ENCODE measurements around the gene GADD45A. TPM values are rescaled to one million over a fixed set of nuclear protein-coding genes. Genes with fewer than 3 reads are reported as not detected.

Gene GADD45A
- polyA plus RNA-seq, 2 of the 4 experiments (the other 2 are of a cell fraction), result 36.0 to 44.7 TPM

DNA sequence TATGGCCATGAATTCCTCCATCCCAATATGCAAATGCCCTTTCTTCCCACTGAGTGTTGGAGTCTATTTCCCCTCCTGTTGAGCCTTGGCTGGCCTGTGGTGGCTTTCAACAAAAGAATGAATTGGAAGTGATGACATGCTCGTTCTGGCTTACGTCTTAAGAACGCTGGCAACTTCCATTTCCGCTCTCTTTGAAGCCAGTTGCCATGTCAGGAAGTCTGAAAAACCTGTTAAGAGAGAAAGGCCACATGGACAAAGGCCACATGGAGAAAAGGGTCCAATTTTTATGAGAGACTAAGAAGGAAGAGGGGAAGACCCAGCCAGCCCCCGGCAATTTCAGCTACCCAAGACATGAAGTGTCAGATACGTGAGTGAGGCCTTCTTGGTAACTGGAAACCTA, 45.6 kb upstream of the GADD45A start:
- Histone ChIP-seq H3K4me1 (0 out of 3 replicates have a peak, but pooled peaks cover 6% of the 10 kb centered on the region), H3K9me3 (no peaks in the 10 kb centered on the region), H3K4me3 (no peak overlapping the region), H3K27ac (no peak overlapping the region), H3K4me2 (no peak overlapping the region)
- no peak for FAIRE-seq
- CTCF ChIA-PET, result interaction anchor here (0.5 to 1.1 kb wide), 3 partner anchors 15 to 77 kb away, joined by 3 to 5 read pairs (median 4); no protein-coding TSS in a partner anchor
- no peak for ATAC-seq
- WGBS (ENCODE audit: missing lambda C conversion rate), result 81% methylated on average over 6 of the region's 6 CpGs
- TF ChIP-seq RARB (CRISPR knock-in tag; IDR thresholded peaks at IDR 0.05) (no peak), BHLHE40 (IDR thresholded peaks at IDR 0.05; ENCODE audit: low read depth, low read length) (no peak), ZFP36 (IDR thresholded peaks at IDR 0.05; ENCODE audit: borderline replicate concordance, partially characterized antibody) (no peak)
- TF ChIP-seq, protein P1, sequence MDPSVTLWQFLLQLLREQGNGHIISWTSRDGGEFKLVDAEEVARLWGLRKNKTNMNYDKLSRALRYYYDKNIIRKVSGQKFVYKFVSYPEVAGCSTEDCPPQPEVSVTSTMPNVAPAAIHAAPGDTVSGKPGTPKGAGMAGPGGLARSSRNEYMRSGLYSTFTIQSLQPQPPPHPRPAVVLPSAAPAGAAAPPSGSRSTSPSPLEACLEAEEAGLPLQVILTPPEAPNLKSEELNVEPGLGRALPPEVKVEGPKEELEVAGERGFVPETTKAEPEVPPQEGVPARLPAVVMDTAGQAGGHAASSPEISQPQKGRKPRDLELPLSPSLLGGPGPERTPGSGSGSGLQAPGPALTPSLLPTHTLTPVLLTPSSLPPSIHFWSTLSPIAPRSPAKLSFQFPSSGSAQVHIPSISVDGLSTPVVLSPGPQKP (IDR thresholded peaks at IDR 0.05; ENCODE audit: low read depth, low read length), result no peak
- no peak for DNase-seq (ENCODE audit: low read depth in 1 of 2, low spot score in 1 of 2)
- POLR2A ChIA-PET, result no interaction called here

- ATAC-seq (no peak), FAIRE-seq (no peak), DNase-seq (ENCODE audit: low read depth in 1 of 2, low spot score in 1 of 2) (no peak)
- ChIA-PET POLR2A (no interaction called here), CTCF (no interaction called here)
- 81% methylated on average over 9 of the region's 9 CpGs for WGBS (ENCODE audit: missing lambda C conversion rate)
- Histone ChIP-seq H3K27ac (no peak overlapping the region), H3K9me3 (no peaks in the 10 kb centered on the region), H3K4me1 (peaks cover 31% of the 10 kb centered on the region), H3K4me3 (no peak overlapping the region), H3K4me2 (no peak overlapping the region)
- TF ChIP-seq TFCP2L1 (CRISPR knock-in tag; IDR thresholded peaks at IDR 0.05), result no peak
- TF ChIP-seq EHF (CRISPR knock-in tag; IDR thresholded peaks at IDR 0.05), result no peak
- TF ChIP-seq ATOH8 (CRISPR knock-in tag; IDR thresholded peaks at IDR 0.05; ENCODE audit: low read depth), result no peak
- TF ChIP-seq, protein P2, sequence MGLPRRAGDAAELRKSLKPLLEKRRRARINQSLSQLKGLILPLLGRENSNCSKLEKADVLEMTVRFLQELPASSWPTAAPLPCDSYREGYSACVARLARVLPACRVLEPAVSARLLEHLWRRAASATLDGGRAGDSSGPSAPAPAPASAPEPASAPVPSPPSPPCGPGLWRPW (IDR thresholded peaks at IDR 0.05), result no peak
- no peak for TF ChIP-seq EP300 (IDR thresholded peaks at IDR 0.05)
- TF ChIP-seq NPAS2 (CRISPR knock-in tag; IDR thresholded peaks at IDR 0.05; ENCODE audit: borderline replicate concordance), result no peak
- TF ChIP-seq, protein P1 (IDR thresholded peaks at IDR 0.05; ENCODE audit: low read depth, low read length), result no peak
- TF ChIP-seq RAD21 (conservative IDR thresholded peaks at IDR 0.05 in 1 of 2, IDR thresholded peaks at IDR 0.05 in 1 of 2), result no peak
- TF ChIP-seq HEYL (CRISPR knock-in tag; IDR thresholded peaks at IDR 0.05), result no peak
- no peak for TF ChIP-seq FOSB (CRISPR knock-in tag; IDR thresholded peaks at IDR 0.05)
- no peak for TF ChIP-seq NFE2L2 (conservative IDR thresholded peaks at IDR 0.05; ENCODE audit: low read length)
- no peak for TF ChIP-seq HOXB5 (CRISPR knock-in tag; IDR thresholded peaks at IDR 0.05)
- no peak for TF ChIP-seq KDM5A (IDR thresholded peaks at IDR 0.05)
- TF ChIP-seq MAFK (IDR thresholded peaks at IDR 0.05; ENCODE audit: partially characterized antibody), result no peak
- TF ChIP-seq JUNB (IDR thresholded peaks at IDR 0.05), result no peak
- no peak for TF ChIP-seq USF2 (IDR thresholded peaks at IDR 0.05)
- no peak for TF ChIP-seq ZNF302 (CRISPR knock-in tag; IDR thresholded peaks at IDR 0.05)
These were observed 42.4 kb upstream of the GADD45A start for GRCh38 chr1:67642629-67643028.

DNA sequence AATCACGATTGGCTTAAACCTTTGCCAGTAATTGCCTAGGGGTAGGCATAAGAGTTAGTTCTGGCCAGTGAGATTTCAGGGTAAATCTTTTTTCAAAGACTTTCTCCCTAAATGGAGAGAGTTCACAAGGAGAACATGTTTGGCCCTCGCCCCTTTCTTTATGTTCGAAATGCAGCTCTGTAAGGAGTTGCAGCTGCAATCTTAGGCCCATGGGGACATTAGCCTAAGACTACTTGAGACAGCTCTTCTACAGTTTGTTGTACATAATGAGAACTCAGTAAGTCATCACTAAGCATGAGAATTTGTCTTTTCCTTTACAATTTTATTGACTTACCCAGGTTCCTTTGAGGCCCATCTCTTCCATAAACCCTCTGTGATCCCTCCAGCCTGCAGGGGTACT, 40.4 kb upstream of the GADD45A start:
- no peak overlapping the region; a peak in 1 of 6 replicates for H3K27ac ChIP-seq
- no peak overlapping the region for H3K4me2 ChIP-seq
- ATAC-seq (no peak), DNase-seq (ENCODE audit: low read depth in 1 of 2, low spot score in 1 of 2) (no peak), FAIRE-seq (no peak)
- H3K4me1 ChIP-seq, result peaks cover 31% of the 10 kb centered on the region
- CTCF ChIA-PET, result no interaction called here
- WGBS (ENCODE audit: missing lambda C conversion rate), result 87% methylated on average over 3 of the region's 3 CpGs
- H3K4me3 ChIP-seq, result no peak overlapping the region
- POLR2A ChIA-PET, result no interaction called here
- no peaks in the 10 kb centered on the region for H3K9me3 ChIP-seq
- no peak for TF ChIP-seq EP300 (IDR thresholded peaks at IDR 0.05)
- no peak for TF ChIP-seq TP53 (CRISPR knock-in tag; IDR thresholded peaks at IDR 0.05)
- no peak for TF ChIP-seq RAD21 (conservative IDR thresholded peaks at IDR 0.05 in 1 of 2, IDR thresholded peaks at IDR 0.05 in 1 of 2)
- TF ChIP-seq, protein P3, sequence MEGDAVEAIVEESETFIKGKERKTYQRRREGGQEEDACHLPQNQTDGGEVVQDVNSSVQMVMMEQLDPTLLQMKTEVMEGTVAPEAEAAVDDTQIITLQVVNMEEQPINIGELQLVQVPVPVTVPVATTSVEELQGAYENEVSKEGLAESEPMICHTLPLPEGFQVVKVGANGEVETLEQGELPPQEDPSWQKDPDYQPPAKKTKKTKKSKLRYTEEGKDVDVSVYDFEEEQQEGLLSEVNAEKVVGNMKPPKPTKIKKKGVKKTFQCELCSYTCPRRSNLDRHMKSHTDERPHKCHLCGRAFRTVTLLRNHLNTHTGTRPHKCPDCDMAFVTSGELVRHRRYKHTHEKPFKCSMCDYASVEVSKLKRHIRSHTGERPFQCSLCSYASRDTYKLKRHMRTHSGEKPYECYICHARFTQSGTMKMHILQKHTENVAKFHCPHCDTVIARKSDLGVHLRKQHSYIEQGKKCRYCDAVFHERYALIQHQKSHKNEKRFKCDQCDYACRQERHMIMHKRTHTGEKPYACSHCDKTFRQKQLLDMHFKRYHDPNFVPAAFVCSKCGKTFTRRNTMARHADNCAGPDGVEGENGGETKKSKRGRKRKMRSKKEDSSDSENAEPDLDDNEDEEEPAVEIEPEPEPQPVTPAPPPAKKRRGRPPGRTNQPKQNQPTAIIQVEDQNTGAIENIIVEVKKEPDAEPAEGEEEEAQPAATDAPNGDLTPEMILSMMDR (IDR thresholded peaks at IDR 0.05), result no peak
- TF ChIP-seq, protein P4, sequence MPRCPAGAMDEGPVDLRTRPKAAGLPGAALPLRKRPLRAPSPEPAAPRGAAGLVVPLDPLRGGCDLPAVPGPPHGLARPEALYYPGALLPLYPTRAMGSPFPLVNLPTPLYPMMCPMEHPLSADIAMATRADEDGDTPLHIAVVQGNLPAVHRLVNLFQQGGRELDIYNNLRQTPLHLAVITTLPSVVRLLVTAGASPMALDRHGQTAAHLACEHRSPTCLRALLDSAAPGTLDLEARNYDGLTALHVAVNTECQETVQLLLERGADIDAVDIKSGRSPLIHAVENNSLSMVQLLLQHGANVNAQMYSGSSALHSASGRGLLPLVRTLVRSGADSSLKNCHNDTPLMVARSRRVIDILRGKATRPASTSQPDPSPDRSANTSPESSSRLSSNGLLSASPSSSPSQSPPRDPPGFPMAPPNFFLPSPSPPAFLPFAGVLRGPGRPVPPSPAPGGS (IDR thresholded peaks at IDR 0.05), result no peak
- no peak for TF ChIP-seq ZC3H11A (IDR thresholded peaks at IDR 0.05)
- no peak for TF ChIP-seq BHLHE40 (IDR thresholded peaks at IDR 0.05; ENCODE audit: low read depth, low read length)
- no peak for TF ChIP-seq HEYL (CRISPR knock-in tag; IDR thresholded peaks at IDR 0.05)
- TF ChIP-seq MYC (IDR thresholded peaks at IDR 0.05; ENCODE audit: borderline replicate concordance, low read length), result no peak
- TF ChIP-seq JUN (IDR thresholded peaks at IDR 0.05), result no peak
- no peak for TF ChIP-seq NR3C1 (IDR thresholded peaks at IDR 0.05)
- TF ChIP-seq CEBPB (IDR thresholded peaks at IDR 0.05), result no peak
- TF ChIP-seq MAZ (IDR thresholded peaks at IDR 0.05; ENCODE audit: borderline replicate concordance, low read depth, low read length), result no peak

All from A549 (cell line).